Mucosa of descending colon (tissue), 3 donors: ENCODE results near the gene TBX20. TPM values are rescaled to one million over a fixed set of nuclear protein-coding genes. Genes with fewer than 3 reads are reported as not detected.
"Not testable (repeated sequence)": the region's sequence is repeated elsewhere in the genome, so short reads cannot be mapped to it uniquely, and the experiment has no call there.

Source experiments
- ATAC-seq: fragments of 200-7000 bp; cut with Tn5 transposase; one replicate; pipeline ENCODE4 v1.9.1; 2020; ENCODE audit warnings: mild to moderate bottlenecking, moderate library complexity
- DNase-seq, 3 donors: peaks; one replicate each; pipeline ENCODE4 v3.0.0-alpha.2; 2020
- H3K36me3 ChIP-seq: fragments of 200-600 bp; one replicate; pipeline ENCODE4 v1.8.0; 2021; ENCODE audit warnings: low read depth, mild to moderate bottlenecking
- H3K4me1 ChIP-seq: fragments of 200-600 bp; one replicate; pipeline ENCODE4 v1.8.0; 2021; ENCODE audit warnings: low read depth, mild to moderate bottlenecking
- H3K4me3 ChIP-seq: fragments of 200-600 bp; one replicate; pipeline ENCODE4 v1.8.0; 2021; ENCODE audit warnings: mild to moderate bottlenecking
- H3K9me3 ChIP-seq: fragments of 200-600 bp; one replicate; pipeline ENCODE4 v1.8.0; 2021; ENCODE audit warnings: mild to moderate bottlenecking
- intact Hi-C, 2 donors: fragments of 100-400 bp; cut with DNase I in 1 of 2; cut with micrococcal nuclease in 1 of 2; formaldehyde crosslinking; loops; one replicate each; pipeline versions ENCODE4 v1.11.0 to v1.11.1; 2022; cut with DNase I, micrococcal nuclease
- total RNA-seq, 3 donors: library from RNA; stranded (reverse); fragmentation: NEBNext Ultra II Directional in 2 of 3; extraction: Animal tissue kit (Norgen Biotek cat#: 25700) in 2 of 3; gene quantifications; one replicate each; pipeline versions ENCODE4 v1.2.1 to v1.2.4, GENCODE V29; 2021 to 2023
- donor health status: DM: no; HTN: no; CAD: no; lungs with moderate emphysema.
- donor health status: DM: no; HTN: no; CAD: no.
- donor health status: DM: no; HTN: yes; CAD: no.

The TBX20 gene
- total RNA-seq, 3 donors from 2014 or later = 0.46 TPM; not detected in 2

- DNase-seq, H3K4me3 ChIP-seq, H3K4me1 ChIP-seq, H3K9me3 ChIP-seq, ATAC-seq, H3K36me3 ChIP-seq: not testable (repeated sequence)
- intact Hi-C loops = loop anchor here in 1 of 2 donors (10.0 kb wide), 1 partner anchor 354 kb away; no protein-coding TSS in a partner anchor
These were observed 73.2 kb downstream of the TBX20 start for GRCh38 chr7:35180665-35181064.

- H3K4me3 ChIP-seq, DNase-seq, intact Hi-C loops, H3K4me1 ChIP-seq, H3K9me3 ChIP-seq, H3K36me3 ChIP-seq, ATAC-seq: not testable (repeated sequence)
These were observed 80.7 kb downstream of the TBX20 start for GRCh38 chr7:35173176-35173575.

- intact Hi-C loops, DNase-seq, ATAC-seq, H3K9me3 ChIP-seq, H3K4me1 ChIP-seq, H3K4me3 ChIP-seq, H3K36me3 ChIP-seq: not testable (repeated sequence)
These were observed 81.8 kb downstream of the TBX20 start for GRCh38 chr7:35172131-35172530.

GRCh38 chr7:35167658-35168057 is 86.2 kb downstream of the TBX20 start:
- H3K4me1 ChIP-seq, DNase-seq, H3K36me3 ChIP-seq, intact Hi-C loops, ATAC-seq, H3K4me3 ChIP-seq, H3K9me3 ChIP-seq: not testable (repeated sequence)

GRCh38 chr7:35167158-35167557 is 86.7 kb downstream of the TBX20 start:
- DNase-seq, H3K9me3 ChIP-seq, intact Hi-C loops, H3K4me3 ChIP-seq, H3K36me3 ChIP-seq, ATAC-seq, H3K4me1 ChIP-seq: not testable (repeated sequence)

- H3K4me3 ChIP-seq, DNase-seq, ATAC-seq, intact Hi-C loops, H3K36me3 ChIP-seq, H3K9me3 ChIP-seq, H3K4me1 ChIP-seq: not testable (repeated sequence)
These were observed 92.7 kb downstream of the TBX20 start for GRCh38 chr7:35161059-35161740.

Other genes starting within 250 kb of the TBX20 start
- gene DPY19L1, start 216.6 kb downstream of the TBX20 start, total RNA-seq = 10 to 100 TPM; 18.6 to 27.1 (median 20.8) TPM